Renal cortex interstitium (tissue), 15 donors: Measurements from ENCODE around the gene RUNX2. TPM values are rescaled to one million over a fixed set of nuclear protein-coding genes. Genes with fewer than 3 reads are reported as not detected.
"Not testable (repeated sequence)": the region's sequence is repeated elsewhere in the genome, so short reads cannot be mapped to it uniquely, and the experiment has no call there.

Experiments
- DNase-seq, 11 donors: peaks; one replicate each; pipeline ENCODE4 v3.0.0-alpha.2; 2013; ENCODE audit warnings: low read depth in 9 of 11, low spot score in 4 of 11; ENCODE audit errors: extremely low read depth in 1 of 11
- long read RNA-seq, 16 experiments: transcript quantifications; one replicate each; lab custom pipeline, GENCODE V29; 2026
- polyA plus RNA-seq, 3 donors: library from polyadenylated mRNA; unstranded; fragments of 120-200 nt; gene quantifications; one replicate each; pipeline ENCODE4 v1.2.1, GENCODE V29; 2013; ENCODE audit not compliant: insufficient read length in 3 of 3

Gene RUNX2
- polyA plus RNA-seq: 1 to 10 TPM; 2.4 to 3.8 (median 3.0) TPM
- long read RNA-seq, donor 1, full-length matches to known transcripts: 2 of 2 reads
- long read RNA-seq, donor 1, partial matches to known transcripts: 0 of 2 reads
- long read RNA-seq, donor 1, other reads (novel, unspliced or antisense): 0 of 2 reads
- long read RNA-seq, donor 2: 0 reads
- long read RNA-seq, donor 3: 0 reads
- long read RNA-seq, donor 4: 0 reads
- long read RNA-seq, donor 5: 0 reads
- long read RNA-seq, donor 6, partial matches to known transcripts: 0 of 2 reads
- long read RNA-seq, donor 6, other reads (novel, unspliced or antisense): 0 of 2 reads
- long read RNA-seq, donor 7: 0 reads
- long read RNA-seq, donor 8: 0 reads
- long read RNA-seq, donor 9: 0 reads
- long read RNA-seq, donor 10, partial matches to known transcripts: 0 of 1 reads
- long read RNA-seq, donor 10, other reads (novel, unspliced or antisense): 0 of 1 reads
- long read RNA-seq, donor 11, partial matches to known transcripts: 0 of 1 reads
- long read RNA-seq, donor 11, other reads (novel, unspliced or antisense): 0 of 1 reads
- long read RNA-seq, donor 12: 0 reads
- long read RNA-seq, donor 13: 0 reads
- long read RNA-seq, donor 14: 0 reads
- long read RNA-seq, donor 15: 0 reads
- long read RNA-seq, donor 16, full-length matches to known transcripts: 3 of 3 reads
- long read RNA-seq, donor 16, partial matches to known transcripts: 0 of 3 reads
- long read RNA-seq, donor 16, other reads (novel, unspliced or antisense): 0 of 3 reads

- no peak for DNase-seq
Measured at GRCh38 chr6:45327956-45328522, at the start of gene RUNX2. Gene RUNX2, plus strand, starts transcription at chr6:45328330. Its CDS starts 397 bp downstream, at chr6:45328727.

- no peak for DNase-seq
Measured at GRCh38 chr6:45278367-45278766, 49.8 kb upstream of the RUNX2 start.

GRCh38 chr6:45286707-45287106 is 41.4 kb upstream of the RUNX2 start:
- DNase-seq: not testable (repeated sequence)

GRCh38 chr6:45289751-45290514 is 38.2 kb upstream of the RUNX2 start:
- no peak for DNase-seq

GRCh38 chr6:45293306-45293705 is 34.8 kb upstream of the RUNX2 start:
- no peak for DNase-seq

- not testable (repeated sequence) for DNase-seq
Measured at GRCh38 chr6:45294065-45294701, 33.9 kb upstream of the RUNX2 start.

- no peak for DNase-seq
Measured at GRCh38 chr6:45297320-45297719, 30.8 kb upstream of the RUNX2 start.

GRCh38 chr6:45299096-45299581 is 29.0 kb upstream of the RUNX2 start:
- DNase-seq: no peak

- no peak for DNase-seq
Measured at GRCh38 chr6:45300736-45301135, 27.4 kb upstream of the RUNX2 start.

GRCh38 chr6:45301348-45302142 is 26.6 kb upstream of the RUNX2 start:
- no peak for DNase-seq

- DNase-seq: no peak
Measured at GRCh38 chr6:45302832-45303231, 25.3 kb upstream of the RUNX2 start.

GRCh38 chr6:45305546-45305945 is 22.6 kb upstream of the RUNX2 start:
- DNase-seq: no peak

- DNase-seq: no peak
Measured at GRCh38 chr6:45310118-45310788, 17.9 kb upstream of the RUNX2 start.

- DNase-seq: no peak
Measured at GRCh38 chr6:45314146-45314545, 14.0 kb upstream of the RUNX2 start.

GRCh38 chr6:45320349-45320748 is 7.8 kb upstream of the RUNX2 start:
- DNase-seq: no peak

GRCh38 chr6:45323656-45324224 is 4.4 kb upstream of the RUNX2 start:
- no peak for DNase-seq
